H1 (cell line): ENCODE data around the gene PACS1. TPM values are rescaled to one million over a fixed set of nuclear protein-coding genes. Genes with fewer than 3 reads are reported as not detected.

Experiments used
- CTCF ChIA-PET: fragments of 300-600 bp; sonication (Branson Sonifier 250); formaldehyde crosslinking; loops from one replicate; lab custom pipeline; 2021; ENCODE audit not compliant: partially characterized antibody; lab: Charles Lee
- POLR2A ChIA-PET: fragments of 300-600 bp; sonication (Branson Sonifier 250); formaldehyde crosslinking; loops from one replicate; lab custom pipeline; 2021; ENCODE audit warnings: inconsistent platforms; ENCODE audit not compliant: partially characterized antibody; lab: Charles Lee
- DNase-seq, 2 experiments: peaks; one replicate each; pipeline versions ENCODE4 v3.0.0 to v3.0.0-alpha.2; 2010 to 2022; ENCODE audit warnings: low spot score in 2 of 2, low read depth in 1 of 2, mixed read lengths in 1 of 2
- FAIRE-seq: peaks from 2 replicates; lab custom pipeline; 2011; peaks lifted over from hg19 to GRCh38; lab: Jason Lieb, UNC
- H2AFZ ChIP-seq: 2 replicates; pipeline ENCODE4 v1.8.1; 2012; ENCODE audit warnings: low read length, inconsistent platforms
- H2AK5ac ChIP-seq: 2 replicates; pipeline ENCODE4 v1.6.1; 2013; ENCODE audit warnings: low read depth, low read length
- H2BK120ac ChIP-seq: replicated peaks from 2 replicates; pipeline ENCODE3; 2013; ENCODE audit warnings: low read depth, low read length, inconsistent platforms
- H2BK12ac ChIP-seq: 2 replicates; pipeline ENCODE4 v1.6.1; 2013; ENCODE audit warnings: low read depth, low read length
- H2BK15ac ChIP-seq: 2 replicates; pipeline ENCODE4 v1.6.1; 2013; ENCODE audit warnings: low read length
- H2BK20ac ChIP-seq: 2 replicates; pipeline ENCODE4 v1.6.1; 2013; ENCODE audit warnings: low read length
- H2BK5ac ChIP-seq: 2 replicates; pipeline ENCODE4 v1.6.1; 2013; ENCODE audit warnings: low read depth, low read length
- H3K14ac ChIP-seq: 2 replicates; pipeline ENCODE4 v1.6.1; 2013; ENCODE audit warnings: inconsistent platforms; ENCODE audit not compliant: insufficient read length
- H3K18ac ChIP-seq: 2 replicates; pipeline ENCODE4 v1.6.1; 2013; ENCODE audit warnings: low read length; ENCODE audit errors: extremely low read depth
- H3K23ac ChIP-seq: 2 replicates; pipeline ENCODE4 v1.6.1; 2013; ENCODE audit warnings: inconsistent platforms; ENCODE audit not compliant: insufficient read length
- H3K23me2 ChIP-seq: 2 replicates; pipeline ENCODE4 v1.6.1; 2013; ENCODE audit warnings: low read depth, low read length
- H3K27ac ChIP-seq: 2 replicates; pipeline ENCODE4 v1.6.1; 2011; ENCODE audit warnings: low read depth, low read length, inconsistent platforms
- H3K27me3 ChIP-seq, 4 experiments: replicated peaks in 1 of 4; 1 replicate in 1 of 4; 2 replicates in 3 of 4; pipeline versions ENCODE4 v1.6.1 to v1.8.1; 2011 to 2013; ENCODE audit warnings: low read length in 3 of 4, mild to moderate bottlenecking in 3 of 4, inconsistent platforms in 2 of 4, mixed read lengths in 2 of 4, moderate library complexity in 1 of 4; ENCODE audit not compliant: control insufficient read depth in 3 of 4, insufficient read depth in 3 of 4; ENCODE audit errors: extremely low read depth in 1 of 4
- H3K36me3 ChIP-seq, 4 experiments: 2 replicates each; pipeline versions ENCODE4 v1.6.1 to v1.8.1; 2011 to 2013; ENCODE audit warnings: mild to moderate bottlenecking in 4 of 4, low read length in 3 of 4, moderate library complexity in 2 of 4, control low read depth in 1 of 4, inconsistent platforms in 1 of 4; ENCODE audit not compliant: insufficient read depth in 4 of 4, control insufficient read depth in 2 of 4
- H3K4ac ChIP-seq: replicated peaks from 2 replicates; pipeline ENCODE3; 2013; ENCODE audit warnings: low read length, low read depth, mixed read lengths, inconsistent platforms; ENCODE audit not compliant: insufficient read length
- H3K4me1 ChIP-seq, 4 experiments: replicated peaks in 1 of 4; 1 replicate in 1 of 4; 2 replicates in 3 of 4; pipeline versions ENCODE4 v1.6.1 to v1.8.1; 2011 to 2013; ENCODE audit warnings: low read length in 3 of 4, inconsistent platforms in 2 of 4, mixed read lengths in 1 of 4; ENCODE audit not compliant: insufficient read depth in 4 of 4, control insufficient read depth in 3 of 4
- H3K4me2 ChIP-seq, 2 experiments: 2 replicates each; pipeline versions ENCODE4 v1.6.1 to v1.8.1; 2011 to 2013; ENCODE audit warnings: low read depth in 2 of 2, low read length in 2 of 2, control low read depth in 1 of 2, inconsistent platforms in 1 of 2, mild to moderate bottlenecking in 1 of 2; ENCODE audit not compliant: insufficient read depth in 1 of 2
- H3K4me3 ChIP-seq, 4 experiments: fragments of 200-600, 300-600 bp in 1 of 4; sonication (generic), shearing (Covaris generic), sonication (Bioruptor Twin) in 1 of 4; 2 replicates each; pipeline versions ENCODE4 v1.5.1 to v1.8.1; 2011 to 2016; ENCODE audit warnings: low read length in 4 of 4, low read depth in 3 of 4, control low read depth in 2 of 4, inconsistent platforms in 2 of 4, mild to moderate bottlenecking in 2 of 4, mixed read lengths in 1 of 4, moderate library complexity in 1 of 4; ENCODE audit not compliant: insufficient read depth in 2 of 4; ENCODE audit errors: extremely low read depth in 1 of 4
- H3K56ac ChIP-seq: replicated peaks from 2 replicates; pipeline ENCODE3; 2013; ENCODE audit warnings: low read depth, mild to moderate bottlenecking, mixed read lengths, low read length, inconsistent platforms; ENCODE audit not compliant: insufficient read length
- H3K79me1 ChIP-seq: 2 replicates; pipeline ENCODE4 v1.6.1; 2013; ENCODE audit warnings: low read depth, low read length, control low read depth
- H3K79me2 ChIP-seq, 2 experiments: 2 replicates each; pipeline versions ENCODE4 v1.6.1 to v1.8.1; 2012 to 2013; ENCODE audit warnings: low read length in 2 of 2, mild to moderate bottlenecking in 2 of 2, inconsistent platforms in 1 of 2; ENCODE audit not compliant: insufficient read depth in 2 of 2, control insufficient read depth in 1 of 2
- H3K9ac ChIP-seq, 4 experiments: replicated peaks in 1 of 4; 1 replicate in 1 of 4; 2 replicates in 3 of 4; pipeline versions ENCODE4 v1.6.1 to v1.8.1; 2011 to 2013; ENCODE audit warnings: low read depth in 3 of 4, low read length in 3 of 4, control low read depth in 2 of 4, mild to moderate bottlenecking in 2 of 4, moderate library complexity in 2 of 4, inconsistent platforms in 1 of 4; ENCODE audit errors: extremely low read depth in 1 of 4
- H3K9me3 ChIP-seq, 2 experiments: 2 replicates each; pipeline versions ENCODE4 v1.6.1 to v1.8.1; 2012 to 2013; ENCODE audit warnings: mild to moderate bottlenecking in 2 of 2, moderate library complexity in 2 of 2, control low read depth in 1 of 2, inconsistent platforms in 1 of 2, low read depth in 1 of 2, low read length in 1 of 2, mixed read lengths in 1 of 2; ENCODE audit not compliant: insufficient read depth in 2 of 2
- H4K20me1 ChIP-seq, 2 experiments: replicated peaks in 1 of 2; 2 replicates each; pipeline versions ENCODE3 to v1.8.1; 2011 to 2013; ENCODE audit warnings: inconsistent platforms in 2 of 2, low read length in 2 of 2, mild to moderate bottlenecking in 1 of 2; ENCODE audit not compliant: insufficient read depth in 2 of 2, control insufficient read depth in 1 of 2
- H4K5ac ChIP-seq: 2 replicates; pipeline ENCODE4 v1.6.1; 2013; ENCODE audit warnings: low read length, low read depth, mixed read lengths, inconsistent platforms; ENCODE audit not compliant: insufficient read length
- H4K8ac ChIP-seq: 2 replicates; pipeline ENCODE4 v1.8.0; 2013; ENCODE audit warnings: mild to moderate bottlenecking, moderate library complexity, low read length, inconsistent platforms; ENCODE audit not compliant: insufficient read depth; ENCODE audit errors: extremely low read depth
- H4K91ac ChIP-seq: replicated peaks from 2 replicates; pipeline ENCODE3; 2013; ENCODE audit warnings: low read length, mixed read lengths, inconsistent platforms; ENCODE audit not compliant: insufficient read length
- KDM1A ChIP-seq: fragments of 200-600, 300-600 bp; sonication (generic); IDR thresholded peaks from 2 replicates; pipeline ENCODE4 v1.7.1; 2016; ENCODE audit warnings: mild to moderate bottlenecking, low read length, borderline replicate concordance
- SIRT6 ChIP-seq: IDR thresholded peaks from one replicate; pipeline ENCODE4 v1.7.1; 2012; ENCODE audit warnings: low read length, inconsistent platforms
- SP4 ChIP-seq: IDR thresholded peaks from 2 replicates; pipeline ENCODE4 v1.6.1; 2012; ENCODE audit warnings: low read length, inconsistent platforms
- TBP ChIP-seq: IDR thresholded peaks from 2 replicates; pipeline ENCODE4 v1.6.1; 2011; ENCODE audit warnings: low read depth, low read length, improper control_type of control experiment
- polyA plus RNA-seq, 7 experiments: library from polyadenylated mRNA; depleted of rRNA in 3 of 7; stranded (reverse) in 5 of 7; unstranded in 2 of 7; fragments of >200 nt in 5 of 7; fragments of 200-250 nt in 2 of 7; gene quantifications; 1 replicate in 5 of 7; 2 replicates in 1 of 7; 4 replicates in 1 of 7; pipeline versions ENCODE4 v1.2.1 to v1.2.3, GENCODE V29; 2011 to 2013; ENCODE audit warnings: missing spikeins in 2 of 7, mixed read lengths in 2 of 7
- total RNA-seq: library from RNA; stranded (reverse); fragmentation: NEBNext Ultra II Directional; extraction: Animal tissue kit (Norgen Biotek cat#: 25700); gene quantifications from 2 replicates; pipeline ENCODE4 v1.2.1, GENCODE V29; 2021

Gene PACS1
- total and polyA plus RNA-seq, 2 of the 8 experiments (the other 6 are each of a cell fraction or from before 2014, with no cell fraction given) = 11.5 to 36.0 TPM

- POLR2A ChIA-PET = no interaction called here
Measured at GRCh38 chr11:66226101-66226500, 156.0 kb downstream of the PACS1 start.

More at GRCh38 chr11:66226101-66226500, 156.0 kb downstream of the PACS1 start:
- Histone ChIP-seq H2BK15ac (no peak overlapping the region), H3K4me1 (peaks cover 0 to 2% (median 0%) of the 10 kb centered on the region in 4 experiments; a peak in 4 of 7 replicates), H3K4me3 (no peak overlapping the region), H2BK120ac (no peak overlapping the region), H4K20me1 (peaks cover 0 to 1% of the 10 kb centered on the region in 2 experiments), H3K36me3 (no peaks in the 10 kb centered on the region), H3K79me2 (no peaks in the 10 kb centered on the region), H4K8ac (peak overlapping the region; percentile 52; the same call in 1 of the 2 replicates), H3K23me2 (no peaks in the 10 kb centered on the region), H3K18ac (no peak overlapping the region), H3K23ac (no peak overlapping the region), H2BK5ac (no peak overlapping the region), H2BK12ac (no peak overlapping the region), H3K56ac (no peak overlapping the region), H4K91ac (no peak overlapping the region), H2AK5ac (no peak overlapping the region), H4K5ac (no peak overlapping the region), H3K79me1 (no peaks in the 10 kb centered on the region), H3K4me2 (no peak overlapping the region)
- CTCF ChIA-PET = interaction anchor here (1.1 to 10.1 kb wide), 2 partner anchors 10 to 57 kb away, joined by 3 to 123 read pairs; no protein-coding TSS in a partner anchor
- FAIRE-seq = no peak
- no peak for TF ChIP-seq SIRT6
- no peak for TF ChIP-seq SP4
- no peak for TF ChIP-seq KDM1A
- no peak for TF ChIP-seq TBP
- TF ChIP-seq, all 59 proteins: peak for 0
- Histone ChIP-seq H2BK20ac (no peak overlapping the region), H3K27me3 (no peaks in the 10 kb centered on the region), H3K4ac (no peak overlapping the region), H3K9ac (no peak overlapping the region), H3K9me3 (no peaks in the 10 kb centered on the region), H3K14ac (no peak overlapping the region), H3K27ac (no peak overlapping the region), H2AFZ (no peak overlapping the region)
- DNase-seq = no peak
